Stimulated activated CD4-positive, alpha-beta T cell treated with anti-CD3 and anti-CD28 coated beads, Interleukin-1b, Interleukin-23, amount 100 ng/mL, for 1 hour (primary cell): Measurements from ENCODE around the gene CDC42BPA.
"Not testable (repeated sequence)": the region's sequence is repeated elsewhere in the genome, so short reads cannot be mapped to it uniquely, and the experiment has no call there.

ENCODE experiments used
- DNase-seq, 2 donors: peaks; one replicate each; pipeline ENCODE4 v3.0.0-alpha.2; 2020; ENCODE audit warnings: low read depth in 2 of 2

The CDC42BPA gene

DNA sequence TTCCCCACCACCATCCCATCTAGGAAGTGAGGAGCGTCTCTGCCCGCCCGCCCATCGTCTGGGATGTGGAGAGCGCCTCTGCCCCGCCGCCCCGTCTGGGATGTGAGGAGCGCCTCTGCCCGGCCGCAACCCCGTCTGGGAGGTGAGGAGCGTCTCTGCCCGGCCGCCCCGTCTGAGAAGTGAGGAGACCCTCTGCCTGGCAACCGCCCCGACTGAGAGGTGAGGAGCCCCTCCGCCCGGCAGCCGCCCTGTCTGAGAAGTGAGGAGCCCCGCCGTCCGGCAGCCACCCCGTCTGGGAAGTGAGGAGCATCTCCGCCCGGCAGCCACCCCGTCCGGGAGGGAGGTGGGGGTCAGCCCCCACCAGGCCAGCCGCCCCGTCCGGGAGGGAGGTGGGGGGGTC is 185.6 kb downstream of the CDC42BPA start:
- DNase-seq = not testable (repeated sequence)

DNA sequence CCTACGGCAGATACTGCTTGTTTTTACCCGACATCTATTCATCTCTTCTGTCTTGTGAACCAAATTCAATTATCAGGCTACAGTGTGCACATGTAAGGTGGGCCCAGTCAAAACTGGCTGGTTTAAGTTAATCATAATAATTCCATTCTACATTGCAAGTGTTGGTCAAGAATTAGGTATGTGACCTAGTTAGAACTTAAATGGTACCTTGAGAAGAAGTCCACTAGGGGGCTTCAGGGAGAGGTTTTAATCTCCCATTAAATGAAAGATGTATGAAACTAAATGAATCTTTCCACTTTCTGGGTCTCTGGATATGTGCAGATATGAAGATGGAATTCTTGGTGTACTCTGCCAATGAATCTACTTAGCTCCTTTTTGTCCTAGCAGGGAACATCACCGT is 187.1 kb downstream of the CDC42BPA start:
- no peak for DNase-seq

DNA sequence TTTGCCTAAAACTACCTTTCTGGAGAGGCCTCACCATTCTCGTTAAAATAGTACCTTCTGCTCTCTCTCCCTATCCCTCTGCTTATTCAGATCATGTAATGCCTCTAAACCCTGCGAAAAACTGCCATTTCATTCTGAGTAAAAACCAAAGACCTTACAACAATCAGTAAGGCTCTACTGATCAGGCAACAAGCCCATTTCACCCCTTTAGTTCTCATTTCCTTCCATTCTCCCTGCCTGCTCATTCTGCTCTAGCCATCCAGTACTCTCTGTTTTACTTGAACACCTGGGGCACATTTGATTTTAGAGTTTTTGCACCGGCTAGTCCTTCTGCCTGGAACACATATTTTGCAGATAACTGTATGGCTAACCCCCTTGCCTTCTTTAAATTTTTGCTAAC is 190.4 kb downstream of the CDC42BPA start:
- DNase-seq = no peak

DNA sequence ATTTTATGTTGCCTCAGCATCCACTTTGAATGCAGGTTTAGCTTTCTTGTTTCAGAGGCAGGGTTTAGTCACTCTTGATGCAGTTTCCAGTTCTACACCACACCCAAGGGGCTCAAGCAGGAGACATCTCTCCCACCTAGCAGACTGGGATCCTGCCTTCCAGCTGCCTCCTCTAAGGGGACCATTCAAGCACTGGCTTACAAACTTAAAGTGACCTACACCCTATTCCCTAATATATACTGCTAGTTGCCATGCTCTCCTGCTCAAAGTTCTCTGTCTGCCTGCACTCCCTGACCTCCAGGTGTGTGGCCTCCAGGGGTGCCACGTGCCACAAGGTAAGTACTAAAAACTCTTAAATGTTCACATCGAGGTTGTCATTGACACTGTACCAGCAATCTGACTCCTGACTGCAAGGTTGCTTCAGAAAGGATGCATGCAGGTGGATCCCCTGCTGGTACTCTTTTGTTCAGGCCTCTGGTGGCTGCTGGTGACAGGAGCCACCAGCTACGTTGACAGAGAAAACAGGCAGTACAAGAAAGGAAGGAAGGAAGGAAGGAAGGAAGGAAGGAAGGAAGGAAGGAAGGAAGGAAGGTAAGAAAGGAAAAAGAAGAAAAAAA is 192.3 kb downstream of the CDC42BPA start:
- DNase-seq = no peak

DNA sequence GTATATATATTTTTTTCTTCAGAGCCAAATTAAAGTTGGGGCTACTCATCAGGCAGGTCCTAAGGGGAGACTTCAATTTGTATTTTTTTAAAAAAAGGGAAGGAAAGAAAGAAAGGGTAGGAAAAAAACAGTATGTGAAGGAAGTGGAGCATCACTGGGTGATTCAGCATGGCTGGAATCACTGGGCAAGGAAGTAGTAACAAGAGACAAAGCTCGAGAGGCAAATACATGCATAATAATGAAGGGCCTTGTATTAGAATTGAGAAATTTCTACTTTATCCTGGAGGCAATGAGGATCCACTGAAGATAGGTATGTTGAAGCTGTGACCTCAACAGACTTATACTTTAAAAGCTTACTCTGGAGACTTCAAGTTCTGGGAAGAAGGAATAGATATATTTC is 193.8 kb downstream of the CDC42BPA start:
- DNase-seq = no peak

DNA sequence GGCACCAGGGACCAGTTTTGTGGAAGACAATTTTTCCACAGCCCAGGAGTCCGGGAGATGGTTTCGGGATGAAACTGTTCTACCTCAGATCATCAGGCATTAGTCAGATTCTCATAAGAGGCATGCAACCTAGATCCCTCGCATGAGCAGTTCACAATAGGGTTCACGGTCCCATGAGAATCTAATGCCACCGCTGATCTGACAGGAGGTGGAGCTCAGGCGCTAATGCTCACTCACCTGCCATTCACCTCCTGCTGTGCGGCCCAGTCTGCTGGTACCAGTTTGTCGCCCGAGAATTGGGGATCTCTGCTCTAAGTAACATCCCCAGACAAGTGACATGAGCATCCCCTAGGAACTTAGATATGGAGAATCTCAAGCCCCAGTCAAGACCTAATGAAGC is 197.5 kb downstream of the CDC42BPA start:
- DNase-seq = no peak

DNA sequence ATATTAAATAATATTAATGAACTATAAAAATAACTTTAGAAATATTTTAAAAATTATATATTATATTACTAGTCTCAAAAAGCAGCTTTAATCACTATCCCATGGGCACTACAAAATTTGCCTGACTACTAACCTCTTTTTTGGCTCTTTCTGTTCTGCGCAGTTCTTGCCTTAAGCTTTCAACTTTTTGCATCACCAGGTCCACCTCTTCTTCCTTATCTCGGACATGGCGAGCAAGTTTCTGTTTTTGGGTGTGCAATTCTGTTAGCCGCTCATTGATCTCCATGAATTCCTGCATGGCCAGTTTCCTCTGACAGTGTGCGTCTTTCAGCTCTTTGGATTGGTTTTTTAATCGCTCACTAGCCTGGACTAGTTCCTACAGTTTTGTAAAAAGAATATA is 205.8 kb downstream of the CDC42BPA start:
- no peak for DNase-seq

DNA sequence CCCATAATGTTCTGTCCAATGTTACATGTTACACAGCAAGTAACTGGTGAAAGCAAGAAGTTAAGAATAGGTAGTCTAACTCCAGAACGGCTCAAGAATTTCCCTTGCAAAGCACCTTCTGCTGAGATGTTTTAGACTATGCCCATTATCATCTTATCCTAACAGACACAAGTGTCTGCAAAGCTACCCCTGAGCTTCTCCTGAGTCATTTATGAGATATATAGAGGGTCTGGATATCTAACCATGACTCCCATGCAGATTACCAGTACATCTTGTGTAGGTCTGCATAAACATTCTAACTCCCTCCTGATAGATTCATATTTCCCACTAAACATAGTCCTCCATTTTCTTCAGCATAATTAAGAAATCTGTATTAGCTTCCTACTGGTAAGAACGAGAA is 206.5 kb downstream of the CDC42BPA start:
- DNase-seq = no peak

DNA sequence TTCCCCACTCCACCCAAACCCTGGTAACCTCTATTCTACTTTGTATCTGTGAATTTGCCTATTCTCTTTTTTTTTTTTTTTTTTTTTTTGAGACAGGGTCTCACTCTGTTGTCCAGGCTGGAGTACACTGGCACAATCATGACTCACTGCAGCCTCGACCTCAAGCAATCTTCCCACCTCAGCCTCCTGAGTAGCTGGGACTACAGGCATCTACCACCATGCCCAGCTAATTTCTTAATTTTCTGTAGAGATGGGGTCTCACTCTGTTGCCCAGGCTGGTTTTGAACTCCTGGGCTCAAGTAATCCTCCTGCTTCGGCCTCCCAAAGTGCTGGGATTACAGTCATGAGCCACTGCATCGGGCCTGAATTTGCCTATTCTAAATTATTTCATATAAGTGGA is 213.0 kb downstream of the CDC42BPA start:
- DNase-seq = not testable (repeated sequence)

DNA sequence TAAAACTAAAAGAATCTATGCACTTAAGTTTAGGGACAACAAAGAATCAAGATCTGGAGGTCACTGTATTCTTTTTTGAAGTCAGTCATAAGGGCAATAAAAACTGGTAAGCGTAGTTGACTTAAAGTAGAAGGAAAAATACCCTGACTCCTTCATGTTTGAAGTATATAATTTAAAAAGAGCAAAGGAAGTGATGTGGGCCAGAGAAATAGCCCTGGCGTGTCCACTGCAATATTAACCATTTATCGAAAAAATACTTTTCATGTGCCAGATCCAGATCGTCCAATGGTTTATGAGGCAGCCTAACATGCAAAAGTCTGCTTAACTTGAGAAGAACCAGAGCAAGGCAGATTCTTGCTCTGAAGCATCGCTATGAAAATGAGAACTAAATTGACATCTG is 216.2 kb downstream of the CDC42BPA start:
- DNase-seq = no peak

DNA sequence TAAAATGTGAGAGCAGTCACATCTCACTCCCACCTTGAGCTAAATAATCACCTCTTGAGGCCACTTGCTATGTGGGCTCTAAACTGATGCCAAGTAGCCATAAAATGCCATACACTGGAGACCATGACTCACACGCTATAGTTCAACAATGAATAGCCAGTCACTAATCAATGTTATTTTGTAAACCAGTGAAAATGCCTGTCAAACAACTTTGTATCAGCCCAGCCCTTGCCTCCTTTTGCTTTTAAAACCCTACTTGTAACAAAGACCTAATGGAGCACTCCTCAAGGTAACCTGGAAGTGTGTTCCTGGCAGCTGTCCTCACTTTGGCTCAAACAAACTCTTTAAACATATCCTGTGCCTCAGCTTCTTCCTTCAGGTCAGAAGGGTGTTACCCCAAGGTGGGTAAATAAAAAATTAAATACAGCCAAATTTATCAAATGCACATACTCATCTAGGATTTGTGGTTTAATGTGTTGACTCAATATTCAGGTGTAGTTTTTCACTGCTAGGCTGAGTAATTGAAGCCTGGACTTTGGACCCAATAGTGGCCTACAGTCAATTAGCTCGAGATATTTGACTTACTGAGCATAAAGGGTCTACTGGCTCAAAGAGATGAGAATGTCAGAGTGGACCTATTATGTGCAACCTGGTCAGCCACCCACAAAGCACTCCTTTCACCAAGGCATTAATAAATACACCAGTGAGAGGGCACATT is 223.9 kb downstream of the CDC42BPA start:
- DNase-seq = no peak

DNA sequence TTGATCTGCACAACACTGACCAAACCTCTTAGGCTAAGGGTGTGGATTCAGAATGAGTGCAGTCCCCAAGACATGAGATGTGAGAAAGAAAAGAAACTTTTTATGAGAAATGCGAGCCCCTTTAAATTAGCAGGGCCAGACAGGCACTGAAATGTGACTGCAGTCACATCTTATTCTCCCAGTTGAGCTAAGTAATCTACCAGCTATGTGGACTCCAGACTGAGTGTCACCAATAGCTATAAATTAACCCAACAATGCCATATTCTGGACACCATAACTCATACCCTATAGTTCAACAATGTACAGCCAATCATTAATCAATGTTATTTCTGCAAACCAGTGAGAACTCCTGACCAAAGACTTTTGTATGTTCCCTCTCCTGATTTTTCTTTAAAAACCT is 225.0 kb downstream of the CDC42BPA start:
- DNase-seq = no peak

DNA sequence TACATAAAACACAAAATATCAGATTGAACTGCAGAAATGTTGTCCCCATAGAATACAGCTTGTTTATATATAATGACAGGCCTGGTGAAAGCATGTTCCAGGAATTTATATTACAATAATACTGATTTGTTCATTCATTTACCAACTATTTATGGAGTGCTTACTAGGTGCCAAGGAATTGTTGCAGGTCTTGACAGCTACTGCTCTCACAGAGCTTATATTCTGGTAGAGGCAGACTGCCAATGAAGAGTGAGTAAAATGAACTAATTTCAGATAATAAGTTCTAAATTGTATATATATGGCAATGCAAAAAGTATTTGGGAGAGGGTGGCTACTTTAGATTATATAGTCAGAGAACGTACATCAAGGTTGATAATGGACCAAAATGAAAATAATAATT is 226.2 kb downstream of the CDC42BPA start:
- DNase-seq = no peak

DNA sequence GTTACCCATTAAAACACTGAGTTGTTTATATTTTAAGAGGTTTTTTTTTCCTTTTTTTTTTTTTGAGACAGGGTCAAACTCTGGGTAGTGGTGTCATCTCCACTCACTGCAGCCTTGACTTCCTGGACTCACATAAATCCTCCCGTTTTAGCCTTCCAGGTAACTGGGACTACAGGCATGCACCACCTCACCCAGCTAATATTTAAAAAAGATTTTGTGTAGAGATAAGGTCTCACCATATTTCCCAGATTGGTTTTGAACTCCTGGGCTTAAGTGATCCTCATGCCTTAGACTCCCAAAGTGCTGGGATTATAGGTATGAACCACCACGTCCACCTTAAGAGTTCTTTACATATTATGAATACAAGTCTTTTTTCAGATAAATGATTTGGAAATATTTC is 231.7 kb downstream of the CDC42BPA start:
- no peak for DNase-seq

DNA sequence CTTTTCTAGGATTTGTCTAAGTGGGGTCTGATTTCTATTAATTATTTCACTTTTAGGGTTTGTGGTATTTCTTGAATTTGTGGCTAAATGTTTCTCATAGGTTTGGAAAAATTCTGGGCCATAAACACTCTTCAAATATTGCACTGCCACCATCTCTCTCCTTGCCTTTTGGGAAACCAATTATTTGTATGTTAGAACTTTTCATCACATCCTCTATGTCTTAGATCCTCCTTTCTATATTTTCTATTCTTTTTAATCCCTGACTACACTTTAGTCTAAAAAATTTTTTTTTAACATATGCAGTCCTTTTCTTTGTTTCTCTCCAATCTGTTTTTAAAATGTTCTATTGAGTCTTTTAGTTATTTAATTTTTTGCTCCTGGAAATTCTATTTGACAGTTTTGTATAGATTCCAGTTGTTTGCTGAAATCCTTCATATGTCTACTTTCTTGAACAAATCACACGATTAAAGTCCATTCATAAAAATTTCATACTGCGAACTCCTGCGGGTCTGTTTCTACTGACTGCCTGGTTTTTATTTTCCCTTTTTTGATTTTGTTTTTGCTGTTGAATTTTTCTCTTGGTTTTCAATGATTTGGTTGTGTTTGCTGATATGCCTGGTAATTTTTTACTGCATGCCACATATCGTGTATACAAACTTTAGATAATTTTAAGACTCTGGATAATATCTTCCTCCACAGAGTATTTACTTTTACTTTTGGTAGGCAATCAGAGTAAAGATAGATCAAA is 235.1 kb downstream of the CDC42BPA start:
- no peak for DNase-seq

DNA sequence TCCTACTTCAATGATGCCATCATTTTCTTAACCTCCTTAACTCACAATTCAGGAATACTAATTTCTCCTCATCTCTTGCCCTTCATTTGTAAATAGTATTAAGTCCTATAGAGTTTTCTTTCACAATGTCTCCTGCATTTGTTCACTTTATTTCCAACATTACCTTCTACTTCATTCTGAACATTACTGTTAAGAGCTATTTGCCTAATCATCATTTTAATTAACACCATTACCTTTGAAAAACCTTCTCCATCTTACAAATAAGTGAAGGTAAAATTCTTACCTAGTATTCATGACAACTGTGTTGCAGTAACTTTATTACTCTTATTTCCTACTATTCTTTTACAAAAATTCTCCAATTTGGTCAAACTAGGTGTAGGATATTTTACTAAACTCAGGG is 240.5 kb downstream of the CDC42BPA start:
- no peak for DNase-seq

DNA sequence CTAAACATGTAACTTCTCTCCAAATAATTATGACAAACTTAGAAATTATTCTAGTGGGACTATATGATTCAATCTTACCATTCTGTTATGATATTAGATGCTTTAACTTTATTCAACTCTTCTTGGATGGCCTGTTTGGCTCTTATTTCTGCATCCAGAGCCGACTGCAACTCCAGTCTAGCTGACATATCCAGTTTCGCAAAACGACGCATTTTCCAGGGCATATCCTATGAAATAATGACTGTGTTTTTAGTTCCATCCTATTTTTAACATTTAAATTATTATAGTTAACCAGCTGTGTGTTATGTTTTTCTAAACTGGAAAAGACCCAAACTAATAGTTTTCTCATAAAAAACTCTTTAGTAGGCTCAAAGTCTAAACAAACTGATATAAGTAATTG is 244.5 kb downstream of the CDC42BPA start:
- DNase-seq = no peak

DNA sequence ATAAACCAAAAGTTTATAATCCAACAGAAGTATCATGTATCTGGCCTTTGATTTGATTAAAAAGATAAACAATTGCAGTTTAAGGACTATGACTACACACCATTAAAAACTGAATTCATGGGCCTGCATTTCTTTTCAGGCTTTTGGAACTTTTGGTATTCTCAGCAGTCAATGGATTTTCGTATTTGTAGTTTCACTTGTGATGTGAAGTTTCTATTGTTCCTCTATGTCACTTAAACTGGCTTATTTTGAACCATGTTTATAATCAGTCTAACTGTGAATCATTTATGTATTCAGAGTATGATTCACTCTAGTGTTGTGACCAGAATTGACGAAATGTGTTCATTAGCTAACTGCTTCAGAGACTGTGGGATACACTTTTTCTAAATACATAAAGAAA is 245.3 kb downstream of the CDC42BPA start:
- no peak for DNase-seq

DNA sequence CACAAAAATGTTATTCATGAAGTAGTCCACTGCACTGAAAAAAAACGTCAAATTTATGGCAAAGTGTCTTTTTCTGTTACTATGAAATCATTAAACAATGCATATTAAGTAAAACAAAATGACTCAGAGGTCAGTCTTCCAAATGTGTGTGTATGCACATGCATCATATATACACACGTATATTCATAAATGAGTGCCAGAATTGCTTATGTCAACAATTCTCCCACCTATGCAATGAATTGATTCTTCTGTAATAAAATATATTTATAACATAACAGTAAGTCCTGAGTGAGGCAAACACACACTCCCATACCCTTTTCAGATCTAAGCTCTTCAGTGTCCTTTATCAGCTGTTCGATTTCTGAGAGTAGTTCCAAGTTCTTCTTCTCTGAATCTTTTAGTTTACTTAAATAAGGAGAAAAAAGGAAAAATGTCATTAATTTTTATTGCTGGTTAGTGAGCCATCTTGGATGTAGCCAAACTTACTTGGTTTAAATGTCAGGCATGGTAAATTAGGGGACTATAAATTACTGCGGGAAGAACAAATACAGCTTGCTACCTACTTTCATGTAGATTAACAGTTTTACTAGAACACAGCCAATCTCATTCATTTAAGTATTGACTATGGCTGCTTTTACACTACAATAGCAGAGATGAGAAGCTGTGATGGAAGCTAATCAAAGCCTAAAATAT is 246.3 kb downstream of the CDC42BPA start:
- DNase-seq = no peak

DNA sequence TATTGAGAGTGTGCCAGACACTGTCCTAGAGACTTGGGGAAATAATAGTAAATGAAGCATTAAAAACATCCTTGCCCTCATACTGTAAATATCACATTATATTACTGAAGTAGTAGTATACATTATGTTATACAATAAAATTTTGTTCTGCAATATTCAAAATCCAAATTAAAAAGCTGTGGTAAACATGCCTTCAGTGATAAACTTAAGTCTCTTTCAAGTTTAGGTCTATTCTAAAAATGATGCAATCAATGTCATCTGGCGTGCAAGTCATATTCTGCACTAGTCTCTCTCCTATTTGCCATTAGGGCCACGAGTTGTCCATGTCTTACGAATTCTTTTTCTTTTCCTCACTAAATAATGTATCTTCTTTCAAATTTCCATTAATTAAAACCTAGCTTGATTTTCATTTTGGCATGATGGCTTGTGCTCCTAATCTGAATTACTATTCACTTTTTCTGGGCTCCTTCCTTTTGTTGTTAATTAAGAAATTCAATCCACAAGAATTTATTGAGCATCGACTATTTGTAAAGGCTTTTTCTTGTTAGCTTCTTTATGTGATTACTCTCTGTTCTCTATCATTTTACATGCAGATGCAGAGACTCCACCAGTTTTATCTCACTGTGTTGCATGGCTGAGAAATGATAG is 247.5 kb downstream of the CDC42BPA start:
- no peak for DNase-seq

DNA sequence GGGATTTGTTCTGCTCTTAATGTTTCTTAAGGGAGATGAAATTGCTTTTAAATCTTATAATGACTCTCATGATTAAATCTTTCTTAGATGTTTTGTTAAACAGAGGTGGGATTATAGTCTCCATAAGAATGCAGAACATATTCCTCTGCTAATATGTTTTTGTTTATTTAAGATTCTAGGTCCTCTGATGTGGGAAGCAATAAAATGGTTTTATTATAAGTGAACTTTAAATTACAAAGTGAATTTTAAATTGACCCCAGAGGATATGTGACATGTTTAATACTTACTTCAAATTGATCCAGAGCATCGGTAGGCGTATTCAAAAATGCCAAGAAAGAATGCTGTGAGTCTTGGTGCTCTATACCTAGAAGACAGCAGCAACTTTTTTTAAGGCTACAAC is 248.8 kb downstream of the CDC42BPA start:
- no peak for DNase-seq

DNA sequence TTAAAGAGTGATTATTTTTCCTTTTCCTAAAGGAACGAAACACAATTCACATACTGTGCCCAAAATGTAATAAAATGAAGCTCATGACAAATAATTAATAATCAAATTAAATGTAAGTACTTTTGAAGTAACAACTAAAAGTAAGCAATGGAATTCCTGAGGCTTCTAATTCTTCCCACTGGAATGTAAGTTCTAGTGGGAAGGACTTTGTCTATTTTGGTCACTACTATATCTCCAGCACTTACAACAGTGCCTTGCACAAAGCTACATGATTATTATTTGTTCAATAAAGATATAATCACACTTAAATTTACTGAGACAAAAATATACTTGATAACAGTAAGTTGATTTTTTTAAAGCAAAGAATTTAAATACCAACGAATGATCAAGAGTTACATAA is 249.4 kb downstream of the CDC42BPA start:
- DNase-seq = no peak
